OCI-M2 (cell line): ENCODE results near the gene MCF2L.

ENCODE experiments used
- DNase-seq: peaks from one replicate; lab custom pipeline; 2025; ENCODE audit not compliant: unreplicated experiment; lab: John Stamatoyannopoulos, UW

The MCF2L gene

GRCh38 chr13:113121183-113121927, 152.3 kb downstream of the MCF2L start:
- no peak for DNase-seq

GRCh38 chr13:113121928-113122471, 153.0 kb downstream of the MCF2L start:
- DNase-seq, result no peak

GRCh38 chr13:113122550-113123225, 153.7 kb downstream of the MCF2L start, which contains the start of gene F10:
Gene F10, plus strand, starts transcription at chr13:113122799. Its CDS starts 57 bp downstream, at chr13:113122856.
- DNase-seq, result no peak

- no peak for DNase-seq
These were observed 154.5 kb downstream of the MCF2L start for GRCh38 chr13:113123226-113124201.

- DNase-seq, result no peak
These were observed 155.4 kb downstream of the MCF2L start for GRCh38 chr13:113124211-113124970.

- DNase-seq, result no peak
These were observed 156.7 kb downstream of the MCF2L start for GRCh38 chr13:113125506-113126264.

- no peak for DNase-seq
These were observed 157.5 kb downstream of the MCF2L start for GRCh38 chr13:113126265-113127150.

- no peak for DNase-seq
These were observed 160.5 kb downstream of the MCF2L start for GRCh38 chr13:113129480-113129879.

GRCh38 chr13:113129921-113130750, 161.1 kb downstream of the MCF2L start:
- no peak for DNase-seq

- no peak for DNase-seq
These were observed 166.3 kb downstream of the MCF2L start for GRCh38 chr13:113135281-113135760.

GRCh38 chr13:113137691-113138298, 168.8 kb downstream of the MCF2L start:
- no peak for DNase-seq

- no peak for DNase-seq
These were observed 170.0 kb downstream of the MCF2L start for GRCh38 chr13:113138792-113139551.

- no peak for DNase-seq
These were observed 170.6 kb downstream of the MCF2L start for GRCh38 chr13:113139577-113139976.

GRCh38 chr13:113140677-113141600, 171.9 kb downstream of the MCF2L start:
- DNase-seq, result no peak

- DNase-seq, result no peak
These were observed 172.6 kb downstream of the MCF2L start for GRCh38 chr13:113141601-113141970.
